ENCODE data around the gene LIPT2.

GRCh38 chr11:74444173-74444826 is 49.2 kb downstream of the LIPT2 start:
- no peak for TF ChIP-seq CTCF (IDR thresholded peaks at IDR 0.05)
- no peak for TF ChIP-seq POLR2A (IDR thresholded peaks at IDR 0.05)
